Mononuclear cell (primary cell): Measurements from ENCODE around the gene FREM3. TPM values are rescaled to one million over a fixed set of nuclear protein-coding genes. Genes with fewer than 3 reads are reported as not detected.
"Not testable (repeated sequence)": the region's sequence is repeated elsewhere in the genome, so short reads cannot be mapped to it uniquely, and the experiment has no call there.

Source experiments
- H3K27me3 ChIP-seq: 2 replicates; pipeline ENCODE4 v1.6.0; 2011; ENCODE audit warnings: low read length, control low read depth; ENCODE audit not compliant: insufficient read depth
- H3K4me1 ChIP-seq: 2 replicates; pipeline ENCODE4 v1.5.1; 2011; ENCODE audit warnings: mild to moderate bottlenecking, low read length, control low read depth; ENCODE audit not compliant: insufficient read depth
- H3K4me3 ChIP-seq: 2 replicates; pipeline ENCODE4 v1.5.1; 2011; ENCODE audit warnings: mild to moderate bottlenecking, low read length, moderate library complexity
- H3K9me3 ChIP-seq: 2 replicates; pipeline ENCODE4 v1.5.1; 2011; ENCODE audit warnings: low read depth, mild to moderate bottlenecking, control low read depth, low read length
- total RNA-seq: library from RNA; depleted of rRNA; stranded (reverse); fragments of >200 nt; gene quantifications from one replicate; pipeline ENCODE4 v1.2.3, GENCODE V29; 2012

The FREM3 gene
- not detected for total RNA-seq

DNA sequence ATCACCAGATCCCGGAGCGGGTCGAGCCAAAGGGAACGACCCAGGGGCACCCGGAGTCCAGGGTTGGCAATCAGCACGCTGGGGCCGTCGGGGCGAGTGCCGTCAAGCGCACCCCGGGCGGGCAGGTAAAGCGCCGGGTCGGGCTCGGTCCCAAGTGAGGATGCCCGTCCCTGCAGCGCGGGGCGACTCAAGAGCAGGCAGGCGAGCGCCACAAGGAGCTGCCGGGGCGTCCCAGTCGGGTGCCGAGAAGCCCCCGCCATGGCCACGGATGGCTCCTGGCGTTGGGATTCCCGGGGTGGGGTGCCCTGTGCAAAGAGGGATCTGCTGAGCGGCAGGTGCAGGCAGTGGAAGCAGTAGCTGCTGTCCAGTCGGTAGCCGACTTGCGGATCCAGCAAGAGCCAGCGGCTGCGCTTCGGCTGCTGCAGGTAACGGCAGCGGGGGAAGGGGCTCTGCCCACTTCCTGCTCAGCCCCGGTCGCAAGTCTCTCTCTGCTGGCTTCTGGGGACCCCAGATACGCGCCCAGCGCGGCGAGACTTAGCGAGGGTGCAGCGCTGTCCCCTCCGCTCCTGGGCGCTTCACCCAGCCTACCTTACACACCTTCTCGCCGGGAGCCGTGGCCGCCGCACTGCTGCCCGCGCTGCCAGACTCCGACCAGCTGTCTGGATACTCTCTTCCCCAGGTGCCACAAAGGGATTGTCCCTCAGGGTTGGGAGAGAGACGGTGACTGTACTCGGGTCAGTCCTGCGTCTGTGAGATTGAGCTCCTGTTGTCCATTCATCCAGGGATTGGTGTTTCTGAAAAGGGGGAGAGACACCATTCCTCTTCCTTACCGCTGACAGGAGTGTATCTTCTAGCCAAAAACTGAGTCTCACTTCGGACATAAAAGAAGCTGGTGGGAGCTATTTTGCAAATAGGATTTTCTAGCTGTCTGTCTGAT lies at the start of gene FREM3:
TSS of gene FREM3 (minus strand) at position 260 of the 937 bp plus-strand sequence. CDS start at position 260, 0 bp downstream.
- Histone ChIP-seq H3K9me3 (no peaks in the 10 kb centered on the region), H3K4me3 (no peak within 1 kb of the TSS), H3K27me3 (peaks cover 50% of the 10 kb centered on the region), H3K4me1 (peaks cover 13% of the 10 kb centered on the region)

GRCh38 chr4:143745874-143746273 lies 45.4 kb upstream of the FREM3 start:
- H3K27me3 ChIP-seq, result no peaks in the 10 kb centered on the region
- no peaks in the 10 kb centered on the region for H3K4me1 ChIP-seq
- no peak overlapping the region for H3K4me3 ChIP-seq
- H3K9me3 ChIP-seq, result no peaks in the 10 kb centered on the region

DNA sequence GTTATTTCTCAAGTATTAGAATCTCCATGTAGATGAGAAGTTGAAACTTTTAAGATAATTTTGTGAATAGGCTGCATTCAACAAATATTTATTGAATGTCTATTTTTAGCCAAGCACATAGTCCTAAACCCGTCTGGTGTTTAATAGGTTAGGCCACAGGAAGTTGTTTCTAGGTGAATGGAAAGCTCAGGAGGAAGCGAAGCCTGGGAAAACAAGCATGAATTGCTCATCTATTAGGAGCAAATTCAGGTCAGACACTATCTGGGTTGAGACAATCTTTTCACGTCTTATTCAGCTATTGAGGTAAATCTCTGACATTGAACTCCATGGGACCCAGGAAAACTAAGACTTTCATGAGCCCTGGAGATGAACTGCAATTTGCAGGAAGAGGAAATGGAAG lies 43.1 kb upstream of the FREM3 start:
- H3K4me1 ChIP-seq, result no peaks in the 10 kb centered on the region
- H3K9me3 ChIP-seq, result no peaks in the 10 kb centered on the region
- no peak overlapping the region for H3K4me3 ChIP-seq
- H3K27me3 ChIP-seq, result no peaks in the 10 kb centered on the region

DNA sequence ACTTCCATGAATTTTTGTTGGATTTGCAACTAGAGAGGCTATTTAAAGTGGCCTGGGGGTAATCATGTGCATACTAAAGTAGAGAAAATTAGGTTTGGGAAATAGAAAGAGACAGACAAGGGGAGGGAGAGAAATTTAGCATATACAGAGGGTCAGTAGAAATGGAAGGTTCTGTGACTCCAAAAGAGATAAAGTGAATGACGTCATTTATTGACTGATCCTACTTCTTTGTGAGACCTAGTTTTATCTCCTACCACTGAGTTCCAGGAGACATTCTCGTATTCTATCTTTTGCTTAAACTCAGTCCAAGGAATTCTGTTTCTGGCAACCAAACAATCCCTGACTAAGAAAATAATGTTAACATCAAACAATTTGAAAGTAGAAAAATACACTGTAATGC lies 42.4 kb upstream of the FREM3 start:
- no peaks in the 10 kb centered on the region for H3K9me3 ChIP-seq
- H3K4me3 ChIP-seq, result no peak overlapping the region
- H3K27me3 ChIP-seq, result no peaks in the 10 kb centered on the region
- H3K4me1 ChIP-seq, result no peaks in the 10 kb centered on the region

GRCh38 chr4:143736861-143737260 lies 36.4 kb upstream of the FREM3 start:
- Histone ChIP-seq H3K9me3 (no peaks in the 10 kb centered on the region), H3K4me1 (no peaks in the 10 kb centered on the region), H3K4me3 (no peak overlapping the region), H3K27me3 (no peaks in the 10 kb centered on the region)

GRCh38 chr4:143736061-143736460 lies 35.6 kb upstream of the FREM3 start:
- H3K9me3 ChIP-seq, H3K4me1 ChIP-seq, H3K27me3 ChIP-seq: not testable (repeated sequence)

GRCh38 chr4:143728166-143728565 lies 27.7 kb upstream of the FREM3 start:
- Histone ChIP-seq H3K27me3 (no peaks in the 10 kb centered on the region), H3K4me1 (no peaks in the 10 kb centered on the region), H3K9me3 (no peaks in the 10 kb centered on the region), H3K4me3 (no peak overlapping the region)

More at GRCh38 chr4:143736061-143736460, 35.6 kb upstream of the FREM3 start:
- not testable (repeated sequence) for H3K4me3 ChIP-seq

DNA sequence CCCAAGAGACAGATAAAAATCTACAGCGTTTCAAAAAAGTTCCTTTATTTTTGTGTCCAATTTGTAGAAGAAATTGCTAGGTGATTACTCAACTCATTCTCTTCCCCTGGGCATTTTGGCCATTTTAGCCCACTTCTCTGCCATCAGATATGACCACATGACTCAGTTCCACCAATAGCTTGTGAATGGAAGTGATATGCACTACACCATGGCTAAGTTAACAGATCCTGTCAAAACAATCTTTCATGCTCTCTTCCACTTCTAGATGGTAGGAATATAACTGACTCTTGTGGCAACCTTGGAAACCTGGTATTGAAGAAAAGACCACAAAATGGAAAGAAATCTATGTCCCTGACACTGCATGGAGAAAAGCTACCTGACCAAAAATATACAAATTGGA lies 26.2 kb upstream of the FREM3 start:
- H3K4me1 ChIP-seq, result no peaks in the 10 kb centered on the region
- H3K27me3 ChIP-seq, result no peaks in the 10 kb centered on the region
- H3K4me3 ChIP-seq, result no peak overlapping the region
- no peaks in the 10 kb centered on the region for H3K9me3 ChIP-seq

DNA sequence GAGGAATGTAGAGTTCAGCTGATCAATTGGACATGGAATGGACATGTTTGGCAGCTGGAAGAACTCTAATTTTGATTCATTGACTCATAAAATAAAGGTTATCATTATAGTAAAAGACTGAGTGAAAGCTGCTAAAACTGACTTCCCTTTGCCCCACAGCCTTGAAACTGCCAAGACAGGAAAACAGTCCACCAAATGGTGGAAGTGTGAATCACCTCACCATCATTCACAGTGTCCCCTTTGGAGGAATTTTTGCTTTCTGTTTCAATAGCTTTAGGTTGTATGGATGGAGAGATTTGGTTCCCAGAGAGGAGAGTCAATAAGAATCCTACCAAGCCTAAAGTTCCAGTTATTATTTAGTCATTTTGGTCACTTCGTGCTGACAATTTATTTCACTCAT lies 20.8 kb upstream of the FREM3 start:
- no peaks in the 10 kb centered on the region for H3K4me1 ChIP-seq
- H3K27me3 ChIP-seq, result no peaks in the 10 kb centered on the region
- H3K9me3 ChIP-seq, result no peaks in the 10 kb centered on the region
- no peak overlapping the region for H3K4me3 ChIP-seq

- H3K4me1 ChIP-seq, H3K27me3 ChIP-seq, H3K9me3 ChIP-seq, H3K4me3 ChIP-seq: not testable (repeated sequence)
Measured at GRCh38 chr4:143718748-143719147, 18.3 kb upstream of the FREM3 start.

- Histone ChIP-seq H3K4me1 (no peaks in the 10 kb centered on the region), H3K27me3 (no peaks in the 10 kb centered on the region), H3K4me3 (no peak overlapping the region), H3K9me3 (no peaks in the 10 kb centered on the region)
Measured at GRCh38 chr4:143713955-143714625, 13.6 kb upstream of the FREM3 start.

DNA sequence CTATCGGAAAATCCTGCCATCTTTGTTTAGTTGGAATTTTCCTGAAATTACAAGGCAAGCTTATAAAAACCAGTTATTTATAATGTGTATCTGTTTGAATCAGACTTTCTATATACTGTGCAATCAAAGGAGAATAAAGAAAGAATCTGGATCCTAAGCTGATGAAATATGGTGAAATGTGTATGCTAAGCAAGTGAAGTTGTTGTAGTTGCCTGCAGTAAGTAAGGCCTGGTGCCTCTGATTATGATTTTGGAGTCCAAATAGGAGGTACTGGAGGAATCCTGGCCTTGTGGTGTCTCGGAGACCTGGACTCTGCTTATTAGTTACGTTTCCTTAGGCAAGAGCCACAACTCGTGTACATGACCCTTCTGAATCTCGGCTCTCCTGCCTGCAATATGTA lies 13.1 kb upstream of the FREM3 start:
- Histone ChIP-seq H3K4me1 (no peaks in the 10 kb centered on the region), H3K27me3 (no peaks in the 10 kb centered on the region), H3K4me3 (no peak overlapping the region), H3K9me3 (no peaks in the 10 kb centered on the region)

GRCh38 chr4:143712155-143712550 lies 11.7 kb upstream of the FREM3 start:
- H3K27me3 ChIP-seq, result no peaks in the 10 kb centered on the region
- no peak overlapping the region for H3K4me3 ChIP-seq
- no peaks in the 10 kb centered on the region for H3K9me3 ChIP-seq
- H3K4me1 ChIP-seq, result no peaks in the 10 kb centered on the region

DNA sequence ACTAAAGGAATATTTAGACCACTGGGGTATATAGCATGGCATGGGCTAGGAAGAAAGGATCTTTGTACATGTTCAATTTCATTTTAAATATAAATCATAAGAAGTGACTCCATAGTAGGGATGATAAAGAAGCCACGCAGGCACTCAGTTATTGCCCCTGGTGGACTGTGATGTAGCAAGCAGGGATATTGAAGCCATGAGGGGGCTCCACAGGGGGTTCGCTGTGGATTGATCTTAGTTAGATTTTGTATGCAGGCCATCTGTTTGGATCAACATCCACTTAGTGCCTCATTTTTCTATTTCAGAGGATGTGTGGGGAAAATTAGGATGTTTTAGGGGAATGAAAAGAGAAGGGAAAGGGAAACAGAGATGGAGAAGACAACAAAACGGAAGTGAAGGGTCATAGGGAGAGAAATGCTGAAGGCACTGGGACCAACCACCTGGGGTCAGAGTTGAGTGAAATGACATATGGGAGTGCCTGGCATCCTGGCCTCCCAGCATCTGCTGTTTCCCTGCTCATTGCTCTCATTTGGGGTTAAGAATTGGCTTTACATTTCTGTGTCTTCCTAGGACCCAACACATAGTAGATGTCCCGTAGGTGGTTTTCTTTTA lies 11.2 kb upstream of the FREM3 start:
- no peaks in the 10 kb centered on the region for H3K4me1 ChIP-seq
- no peaks in the 10 kb centered on the region for H3K27me3 ChIP-seq
- no peaks in the 10 kb centered on the region for H3K9me3 ChIP-seq
- no peak overlapping the region for H3K4me3 ChIP-seq

GRCh38 chr4:143701365-143701764 lies 890 bp upstream of the FREM3 start:
- peaks cover 50% of the 10 kb centered on the region for H3K27me3 ChIP-seq
- H3K4me1 ChIP-seq, result peaks cover 13% of the 10 kb centered on the region
- H3K4me3 ChIP-seq, result no peak overlapping the region
- H3K9me3 ChIP-seq, result no peaks in the 10 kb centered on the region
